Stimulated activated CD4-positive, alpha-beta T cell treated with anti-CD3 and anti-CD28 coated beads, Interleukin-2, amount 100 ng/mL, for 4 hours (primary cell): Measurements from ENCODE around the gene WDR27.
"Not testable (repeated sequence)": the region's sequence is repeated elsewhere in the genome, so short reads cannot be mapped to it uniquely, and the experiment has no call there.

ENCODE experiments used
- DNase-seq: peaks from one replicate; pipeline ENCODE4 v3.0.0-alpha.2; 2020; ENCODE audit warnings: low read depth

Gene WDR27

DNA sequence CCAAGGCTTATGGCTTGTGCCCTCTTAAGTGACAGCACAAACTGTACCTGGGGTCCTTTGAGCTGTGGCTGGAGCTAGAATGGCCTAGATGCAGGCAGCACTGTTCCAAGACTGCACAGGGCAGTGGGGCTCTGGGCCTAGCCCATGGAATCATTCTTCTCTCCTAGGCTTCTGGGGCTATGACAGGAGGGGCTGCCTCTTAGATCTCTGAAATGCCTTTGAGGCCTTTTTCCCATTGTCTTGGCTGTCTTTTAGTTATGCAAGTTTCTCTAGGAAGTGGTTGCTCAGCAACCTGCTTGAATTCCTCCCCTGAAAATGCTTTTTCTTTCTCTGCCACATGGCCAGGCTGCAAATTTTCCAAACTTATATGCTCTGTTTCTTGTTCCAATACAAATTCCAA lies 183.4 kb downstream of the WDR27 start:
- DNase-seq = no peak

DNA sequence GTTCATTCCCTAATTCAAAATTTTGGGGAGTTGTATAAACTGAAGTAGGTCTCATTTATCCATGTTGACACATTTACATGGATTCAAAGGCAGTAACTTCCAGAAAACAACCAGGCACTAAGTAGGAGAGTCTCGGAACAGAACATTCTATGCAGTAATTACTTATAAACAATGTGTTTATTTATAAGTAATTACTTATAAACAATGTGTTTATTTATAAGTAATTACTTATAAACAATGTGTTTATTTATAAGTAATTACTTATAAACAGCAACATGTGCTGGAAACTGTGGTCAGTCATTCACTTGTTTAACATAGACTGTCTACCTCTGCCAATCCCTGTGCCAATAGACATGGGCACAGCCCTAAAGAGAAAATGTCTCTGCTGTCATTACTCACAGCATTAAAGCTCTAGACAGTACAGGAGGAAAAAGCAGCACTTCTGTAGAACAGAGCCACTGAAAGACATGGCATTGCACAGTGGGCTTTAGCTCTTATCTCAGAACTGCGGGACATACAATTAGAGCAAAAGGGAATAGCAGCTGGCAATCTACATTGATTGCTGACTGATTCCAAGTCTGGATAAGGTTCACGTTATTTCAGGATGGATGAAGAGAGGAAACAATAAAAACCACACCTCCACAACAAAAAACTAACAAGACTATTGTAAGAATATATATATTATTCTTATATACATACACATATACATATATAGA lies 188.2 kb downstream of the WDR27 start:
- no peak for DNase-seq

DNA sequence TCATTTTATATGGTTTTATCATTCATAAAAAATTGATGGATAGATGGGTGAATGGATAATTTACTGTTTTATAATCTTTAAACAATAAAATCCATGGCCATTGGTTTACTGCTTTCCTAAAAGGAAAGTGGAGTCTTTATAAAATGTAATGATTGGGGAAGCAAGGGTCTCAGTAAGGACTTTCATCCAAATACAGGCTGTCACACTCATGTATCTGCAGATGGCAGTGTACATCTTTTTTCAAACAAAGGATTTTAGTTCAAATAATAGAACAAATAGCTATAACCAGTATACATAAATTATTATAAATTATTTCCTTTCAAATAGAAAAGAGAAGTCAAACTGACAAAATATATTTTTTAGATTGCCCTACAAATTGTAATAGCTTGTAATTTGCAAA lies 190.0 kb downstream of the WDR27 start:
- DNase-seq = not testable (repeated sequence)

DNA sequence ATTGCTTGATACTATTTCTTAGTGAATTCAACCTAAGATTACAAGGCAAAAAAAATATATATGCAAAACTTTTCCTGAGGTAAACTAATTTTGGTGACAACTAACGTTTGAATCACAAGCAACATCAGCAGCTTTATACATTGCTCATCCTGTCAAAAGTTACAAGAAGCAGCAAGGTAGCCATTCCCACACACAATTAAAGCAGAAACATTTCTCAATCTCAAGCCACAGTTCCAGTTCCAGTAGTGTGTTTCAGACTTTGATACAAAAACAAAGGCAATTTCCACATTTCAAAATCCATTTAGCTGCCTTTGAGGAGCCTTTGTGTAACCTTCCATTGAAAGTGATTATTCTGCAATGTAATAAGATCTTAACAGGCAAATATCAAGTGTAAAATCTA lies 191.0 kb downstream of the WDR27 start:
- DNase-seq = no peak

DNA sequence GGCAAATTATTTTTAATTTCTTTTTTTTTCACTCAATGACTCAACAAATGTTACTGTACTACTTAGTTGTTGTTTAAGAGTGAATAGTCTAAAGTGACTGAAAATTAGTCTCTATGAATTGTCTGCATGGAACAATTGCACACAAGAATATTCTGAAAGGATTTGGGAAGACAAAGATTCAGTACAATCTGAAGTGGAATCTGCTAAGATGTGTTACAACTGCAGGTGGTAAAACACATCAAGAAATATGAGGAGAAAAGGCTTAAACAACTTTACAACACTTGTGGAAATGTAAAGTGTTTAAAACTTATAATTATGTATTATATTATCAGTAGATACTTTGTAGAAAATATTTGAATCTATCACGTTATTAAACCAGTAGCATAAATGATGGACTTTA lies 193.4 kb downstream of the WDR27 start:
- DNase-seq = no peak

DNA sequence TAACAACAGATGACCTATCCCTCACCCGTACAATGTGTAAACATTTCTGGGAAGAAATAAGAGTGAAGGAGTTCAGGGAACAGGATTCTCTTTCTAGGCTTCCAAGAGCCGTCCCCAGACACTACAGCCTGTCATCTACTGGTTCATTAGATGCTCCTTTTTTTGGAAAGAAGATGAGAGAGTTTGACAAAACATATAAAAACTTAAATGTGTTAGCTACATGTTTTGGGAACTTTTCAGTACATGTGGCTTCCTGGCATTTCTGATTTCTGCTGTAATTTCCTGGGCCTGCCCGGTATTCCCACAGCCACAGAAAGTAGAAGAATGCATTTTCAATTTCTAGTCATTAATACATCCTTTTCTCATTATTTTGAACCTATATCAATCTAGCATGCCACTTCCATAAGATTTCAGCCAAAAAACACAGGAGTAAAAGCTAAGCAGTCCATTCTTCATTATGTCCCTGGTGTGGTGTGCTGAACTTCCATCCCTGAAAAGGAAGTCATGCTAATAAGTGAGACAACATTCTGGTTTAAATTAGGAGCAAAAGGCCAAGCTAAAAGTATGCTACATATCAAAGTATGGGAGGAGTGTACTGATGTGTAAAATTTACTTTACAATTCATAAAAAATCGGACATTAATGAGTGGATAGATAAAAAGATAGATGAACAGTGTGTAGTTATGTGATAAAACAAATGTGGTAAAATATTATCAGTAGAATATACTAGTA lies 198.2 kb downstream of the WDR27 start:
- no peak for DNase-seq

DNA sequence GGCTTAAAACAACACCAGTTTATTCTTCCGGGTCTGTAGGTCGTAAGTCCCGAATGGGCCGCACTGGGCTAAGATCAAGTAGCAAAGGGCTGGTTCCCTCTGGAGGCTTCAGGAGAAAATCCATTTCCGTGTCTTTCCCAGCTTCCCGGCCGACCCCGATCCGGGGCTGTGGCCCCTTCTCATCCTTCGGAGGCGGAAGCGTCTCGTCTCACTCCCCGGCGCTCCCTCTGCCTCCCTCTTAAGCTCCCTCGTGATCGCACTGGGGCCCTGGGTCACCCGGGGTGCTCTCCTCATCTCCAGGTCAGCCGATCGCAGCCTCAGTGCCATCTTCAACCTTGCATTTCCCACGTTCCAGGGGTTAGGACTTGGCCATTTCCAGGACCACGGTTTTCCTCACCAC lies 199.4 kb downstream of the WDR27 start:
- DNase-seq = no peak

DNA sequence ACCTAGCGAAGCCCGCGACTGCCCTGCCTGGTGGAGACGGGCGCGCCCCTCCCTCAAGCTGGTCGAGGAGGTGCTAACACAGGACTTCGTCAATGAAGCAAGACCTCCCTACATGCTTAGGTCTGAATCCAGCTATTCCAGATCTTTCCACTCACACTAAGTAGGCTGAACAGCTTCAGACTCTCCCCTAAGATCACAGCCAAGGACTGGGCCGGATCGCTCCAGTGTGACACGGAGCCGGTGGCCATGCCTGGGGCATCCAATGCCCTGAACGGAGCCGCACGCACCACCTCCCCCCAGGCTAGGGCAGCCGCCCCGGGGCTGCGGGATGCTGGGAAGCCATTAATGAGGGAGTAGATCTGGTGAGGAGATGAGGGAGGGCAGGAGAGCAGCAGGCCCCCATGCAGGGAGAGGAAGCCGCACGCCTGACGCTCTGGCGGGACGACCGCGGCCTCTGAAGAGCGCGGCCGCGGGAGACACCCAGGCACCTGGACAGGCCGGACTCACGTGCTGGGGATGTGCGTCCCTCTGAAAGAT lies 200.0 kb downstream of the WDR27 start:
- DNase-seq = no peak

DNA sequence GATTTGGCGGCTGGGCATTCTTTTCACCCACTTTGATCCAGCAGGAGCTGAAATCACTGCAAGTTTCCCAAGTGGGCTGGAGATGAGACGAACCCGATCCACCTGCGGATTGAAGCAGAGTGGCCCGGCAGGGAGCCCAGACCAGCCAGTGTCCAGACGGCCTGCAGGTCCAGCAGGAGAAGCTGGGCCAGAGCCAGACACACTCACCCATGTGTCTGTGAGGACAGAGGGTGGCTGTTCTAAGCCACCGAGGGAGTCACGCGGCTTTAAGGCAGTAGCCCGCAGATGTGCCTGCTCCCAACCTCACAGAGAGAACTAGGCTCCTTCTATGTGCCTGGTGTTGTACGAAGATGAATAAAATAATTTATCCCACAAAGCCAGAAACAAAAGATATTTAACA lies 200.7 kb downstream of the WDR27 start:
- DNase-seq = no peak

DNA sequence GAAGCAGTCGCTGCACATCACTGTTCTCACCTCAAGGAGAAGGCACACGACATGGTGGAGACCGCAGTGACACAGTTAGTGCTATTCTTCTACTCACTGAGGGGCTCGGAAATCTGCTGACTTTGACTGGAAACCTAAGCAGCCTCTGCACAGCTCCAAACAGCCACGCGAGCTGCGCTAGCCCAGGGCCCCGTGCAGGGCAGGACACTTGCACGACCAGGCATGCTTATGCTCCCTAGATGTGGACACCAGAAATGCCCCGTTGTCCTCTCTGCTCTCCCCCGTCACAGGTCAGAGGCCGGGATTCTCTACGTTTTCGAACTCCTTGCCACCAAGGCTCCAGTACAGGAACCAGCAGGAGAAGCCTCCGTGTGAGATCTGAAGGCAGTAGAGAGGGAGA lies 201.1 kb downstream of the WDR27 start:
- no peak for DNase-seq

DNA sequence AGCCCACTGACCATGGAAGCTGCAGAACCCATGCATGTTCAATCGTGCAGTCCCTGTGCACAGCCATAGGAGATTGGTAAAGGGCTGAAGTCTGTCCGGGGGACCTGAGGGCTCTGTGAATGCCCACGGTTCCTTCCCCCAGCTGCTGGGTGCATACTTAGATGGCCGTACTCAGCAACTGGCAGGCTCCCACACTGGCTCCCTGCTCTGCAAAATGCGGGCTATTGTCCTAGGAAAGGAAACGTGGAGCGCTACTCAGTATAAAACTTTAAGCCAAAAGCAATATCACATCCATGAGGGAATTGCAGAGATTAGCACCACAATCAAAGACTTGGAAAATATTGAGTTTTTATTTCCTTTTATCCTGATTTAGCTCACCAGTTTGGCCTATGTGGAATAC lies 202.0 kb downstream of the WDR27 start:
- no peak for DNase-seq

DNA sequence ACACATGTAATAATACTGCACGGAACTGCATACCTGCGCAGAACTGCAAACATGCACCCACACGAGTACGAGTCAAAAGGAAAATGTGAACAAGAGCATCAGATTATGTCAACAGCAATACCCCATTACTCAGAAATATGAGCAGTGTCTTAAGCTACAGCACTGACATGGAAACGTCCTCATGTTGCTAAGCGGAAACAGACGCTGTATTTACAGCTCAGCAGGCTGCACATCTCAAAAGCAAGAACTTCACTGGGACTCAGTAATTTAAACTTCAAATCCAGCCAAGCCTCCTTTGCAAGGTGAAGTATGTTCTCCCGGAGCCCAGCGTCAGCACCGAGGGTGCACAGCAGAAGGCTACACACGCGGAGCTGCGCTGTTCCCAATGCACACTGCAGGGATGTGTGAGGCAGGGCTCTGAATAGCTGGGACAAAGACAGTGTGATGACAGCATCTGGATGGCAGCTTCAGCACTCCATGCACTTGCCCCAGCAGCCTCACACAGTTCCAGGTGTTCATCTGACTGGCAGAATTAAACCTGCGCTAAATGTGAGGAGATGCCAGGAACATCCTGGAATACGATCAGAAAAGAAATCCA lies 202.8 kb downstream of the WDR27 start:
- no peak for DNase-seq

DNA sequence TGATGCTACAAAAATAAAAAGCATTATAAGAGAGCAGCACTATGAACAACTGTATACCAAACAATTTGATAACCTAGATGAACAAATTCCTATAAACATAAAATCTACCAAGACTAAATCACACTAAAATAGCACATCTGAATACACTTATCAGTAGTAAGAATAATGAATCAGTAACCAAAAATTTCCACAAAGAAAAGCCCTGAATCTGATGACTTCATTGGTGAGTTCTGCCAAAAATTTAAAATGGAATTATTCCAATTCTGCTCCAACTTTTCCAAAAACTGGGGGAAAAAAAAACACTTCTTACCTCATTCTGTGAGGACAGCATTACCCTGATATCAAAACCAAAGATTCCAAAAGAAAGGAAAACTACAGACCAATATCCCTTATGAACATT lies 206.2 kb downstream of the WDR27 start:
- DNase-seq = no peak

DNA sequence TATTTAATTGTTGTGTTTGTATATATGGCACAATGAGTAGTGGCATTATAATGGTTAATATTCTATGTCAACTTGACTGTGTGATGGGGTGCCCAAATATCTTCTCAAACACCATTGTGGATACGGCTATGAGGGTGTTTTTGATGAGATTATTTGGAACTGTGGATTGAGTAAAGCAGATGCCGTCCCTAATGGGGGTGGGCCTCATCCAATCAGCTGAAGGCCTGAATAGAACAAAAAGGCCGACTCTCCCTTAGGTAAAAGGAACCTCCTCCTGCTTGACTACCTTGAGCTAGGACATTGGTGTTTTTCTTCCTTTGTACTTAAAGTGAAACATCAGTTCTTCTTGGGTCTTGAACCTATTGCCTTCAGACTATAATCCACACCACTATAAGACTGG lies 207.8 kb downstream of the WDR27 start:
- DNase-seq = no peak

DNA sequence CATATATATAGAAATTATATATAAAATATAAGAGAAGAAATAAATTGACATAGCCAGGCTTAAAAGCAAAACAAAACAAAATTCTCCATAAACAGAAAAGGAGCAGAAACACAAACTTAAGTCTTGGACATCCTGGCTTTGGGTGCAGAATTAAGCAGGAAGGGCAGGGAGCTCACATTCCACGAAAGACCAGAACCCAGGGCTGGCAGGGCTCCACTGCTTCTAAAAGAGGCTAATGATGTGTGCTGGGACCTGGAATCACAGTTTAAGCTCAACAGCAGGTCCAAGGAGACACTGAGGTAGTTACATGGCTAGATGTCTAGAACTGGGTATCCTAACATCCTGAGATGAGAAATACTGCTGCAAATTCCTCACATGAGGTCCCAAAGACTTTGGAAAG lies 210.3 kb downstream of the WDR27 start:
- no peak for DNase-seq

DNA sequence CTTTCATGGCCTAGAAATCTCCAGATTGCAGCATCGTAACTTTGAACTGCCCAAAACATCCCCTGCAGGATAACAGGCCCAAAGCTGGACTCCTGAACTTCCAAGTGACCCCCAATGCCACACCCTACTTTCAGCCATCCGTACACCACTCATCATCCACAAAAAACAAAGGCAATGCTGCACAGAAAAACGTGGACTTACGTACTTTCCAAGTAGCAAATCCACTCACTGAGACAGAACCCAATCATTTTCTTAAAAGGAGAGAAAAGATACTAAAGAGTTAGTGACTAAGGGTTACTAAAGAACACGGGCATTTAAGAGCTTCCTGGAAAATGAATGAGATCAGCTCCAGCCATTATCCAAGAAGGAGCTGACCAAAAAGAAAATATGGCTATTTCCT lies 211.0 kb downstream of the WDR27 start:
- DNase-seq = no peak

DNA sequence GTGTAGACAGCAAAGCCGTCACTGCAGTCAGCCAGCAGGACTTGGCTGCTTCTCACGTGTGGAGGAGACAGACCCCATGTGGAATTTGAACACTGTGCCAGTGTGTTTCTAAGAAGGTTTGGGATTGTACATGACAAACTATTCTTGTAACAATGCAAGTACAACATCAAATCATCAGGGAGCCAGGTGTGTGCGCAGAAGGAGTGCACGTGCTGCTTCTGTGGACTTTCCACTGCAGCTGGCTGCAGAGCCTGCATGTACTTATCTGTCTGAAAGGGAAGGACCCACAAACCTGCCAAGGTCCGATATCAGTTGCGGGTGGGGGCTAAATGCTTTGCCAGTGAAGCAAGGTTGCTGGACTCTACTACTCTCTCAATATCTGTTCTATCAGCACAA lies 211.6 kb downstream of the WDR27 start:
- no peak for DNase-seq

DNA sequence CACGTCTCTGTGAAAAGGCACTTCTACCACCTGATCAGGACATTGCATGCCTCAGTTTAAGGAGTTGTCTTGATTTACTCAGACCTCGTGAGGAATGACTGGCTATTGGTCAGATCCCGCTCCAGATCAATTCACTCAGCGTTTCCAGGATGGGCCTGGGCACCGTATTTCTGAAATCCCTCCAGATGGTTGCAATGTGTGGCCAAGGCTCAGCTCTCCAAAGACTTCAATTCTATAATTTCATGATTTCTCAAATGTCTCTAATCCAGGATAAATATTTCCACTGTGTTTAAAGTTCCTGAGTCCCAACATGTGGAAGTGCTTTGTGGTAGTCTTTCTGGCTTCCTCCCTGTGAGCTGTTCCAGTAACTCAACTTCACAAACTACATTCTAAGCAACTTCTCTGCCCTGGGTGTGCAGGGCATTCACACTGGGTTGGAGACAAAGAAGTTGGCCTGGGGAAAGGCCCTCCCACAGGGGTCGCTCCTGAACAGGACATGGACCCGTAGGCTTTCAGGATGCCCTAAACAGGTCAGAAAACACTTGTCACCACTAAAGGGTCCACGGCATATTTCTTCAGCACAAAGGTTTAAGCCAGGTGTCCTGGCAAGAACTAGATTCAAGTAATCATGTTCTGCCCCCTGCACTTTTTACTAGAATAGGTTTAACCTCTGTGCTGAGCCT lies 212.1 kb downstream of the WDR27 start:
- no peak for DNase-seq

DNA sequence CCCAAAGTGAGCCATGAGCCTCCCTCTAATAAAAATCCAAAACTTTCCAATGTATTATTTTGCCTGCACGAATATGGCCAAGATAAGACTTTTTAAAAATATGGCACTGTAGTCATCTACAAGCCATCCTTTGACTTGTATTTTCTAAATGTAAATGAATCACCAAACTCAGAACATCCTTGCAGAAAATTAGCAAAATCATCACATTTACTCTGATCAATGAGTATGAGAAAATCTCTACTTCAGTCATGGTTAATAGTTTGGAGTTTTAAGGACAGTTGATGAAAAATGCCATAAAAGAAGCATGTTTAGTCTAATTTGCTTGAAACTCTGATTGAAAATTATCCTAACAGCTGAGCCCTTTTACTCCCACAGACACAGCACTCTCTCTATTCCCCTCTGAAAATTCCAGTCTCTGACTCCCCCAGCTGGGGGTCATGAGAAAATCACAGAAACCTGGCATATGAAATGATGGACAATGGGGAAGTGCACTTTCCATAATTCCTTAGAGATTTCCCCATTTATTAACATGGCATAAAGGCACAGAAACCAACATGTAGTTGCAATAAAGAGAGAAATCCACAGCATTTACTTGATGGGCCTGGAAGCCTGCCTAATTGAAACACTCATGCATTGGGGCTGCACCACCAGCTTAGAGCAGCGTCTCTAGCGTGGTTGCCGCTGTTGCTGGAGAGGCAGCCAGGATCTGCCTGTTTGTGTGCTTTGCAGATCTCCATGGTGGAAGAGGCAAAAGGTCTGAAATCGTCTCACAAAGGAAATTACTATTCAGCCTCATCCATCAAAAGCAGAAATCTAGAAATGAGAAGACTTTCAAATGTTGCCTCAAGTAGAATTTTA lies 214.0 kb downstream of the WDR27 start:
- no peak for DNase-seq

DNA sequence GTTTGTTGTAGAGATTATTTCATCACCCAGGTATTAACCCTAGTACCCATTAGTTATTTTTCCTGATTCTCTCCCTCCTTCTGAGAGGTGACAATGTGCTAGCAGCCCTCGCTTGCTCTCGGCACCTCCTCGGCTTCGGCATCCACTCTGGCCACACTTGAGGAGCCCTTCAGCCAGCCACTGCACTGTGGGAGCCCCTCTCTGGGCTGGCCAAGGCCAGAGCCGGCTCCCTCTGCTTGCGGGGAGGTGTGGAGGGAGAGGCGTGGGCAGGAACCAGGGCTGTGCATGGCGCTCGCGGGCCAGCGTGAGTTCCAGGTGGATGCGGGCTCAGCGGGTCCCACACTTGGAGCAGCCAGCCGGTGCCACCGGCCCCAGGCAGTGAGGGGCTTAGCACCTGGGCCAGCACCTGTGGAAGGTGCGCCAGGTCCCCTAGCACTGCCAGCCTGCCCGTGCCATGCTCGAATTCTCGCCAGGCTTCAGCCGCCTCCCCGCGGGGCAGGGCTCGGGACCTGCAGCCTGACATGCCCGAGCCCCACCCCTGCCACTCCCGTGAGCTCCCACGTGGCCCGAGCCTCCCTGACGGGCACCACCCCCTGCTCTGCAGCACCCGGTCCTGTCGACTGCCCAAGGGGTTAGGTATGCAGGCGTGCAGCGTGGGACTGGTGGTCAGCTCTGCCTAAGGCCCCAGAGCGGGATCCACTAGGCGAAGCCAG lies 221.9 kb downstream of the WDR27 start:
- DNase-seq = no peak

DNA sequence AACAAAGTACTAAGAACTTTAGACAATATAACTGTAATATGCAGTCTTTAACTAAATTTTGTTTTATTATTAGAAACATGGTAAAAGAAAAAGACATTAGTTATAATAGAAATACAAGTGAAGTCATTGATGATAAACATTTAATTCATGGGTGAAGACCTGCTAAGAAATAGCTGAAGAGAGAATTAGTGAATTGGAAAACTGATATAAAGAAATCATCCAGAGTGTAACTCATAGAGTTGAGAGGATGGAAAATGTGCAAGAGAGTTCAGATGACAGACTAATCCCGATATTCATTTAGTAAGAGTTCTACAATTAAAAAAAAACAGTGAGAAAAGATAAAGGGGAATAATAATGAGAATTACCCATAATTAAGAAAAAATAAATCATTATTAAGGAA lies 227.5 kb downstream of the WDR27 start:
- DNase-seq = no peak
